AG09309 (cell line): ENCODE results near the gene LHX4.

Experiments
- DNase-seq: peaks from one replicate; pipeline ENCODE4 v3.0.0-alpha.2; 2010; ENCODE audit warnings: low read depth
- H3K4me3 ChIP-seq: 2 replicates; pipeline ENCODE4 v1.5.1; 2011; ENCODE audit warnings: mild to moderate bottlenecking, low read depth, low read length, moderate library complexity; ENCODE audit not compliant: control insufficient read depth
- CTCF ChIP-seq: IDR thresholded peaks from 2 replicates; pipeline ENCODE4 v1.5.1; 2011; ENCODE audit warnings: mild to moderate bottlenecking, low read depth, low read length, inconsistent platforms; ENCODE audit not compliant: insufficient read depth, control insufficient read depth; ENCODE audit errors: missing control alignments

Gene LHX4

GRCh38 chr1:180281490-180281889 lies 51.4 kb downstream of the LHX4 start:
- TF ChIP-seq CTCF: no peak
- H3K4me3 ChIP-seq: no peak overlapping the region
- DNase-seq: no peak

- no peak for TF ChIP-seq CTCF
- no peak for DNase-seq
- H3K4me3 ChIP-seq: no peak overlapping the region
Observed at GRCh38 chr1:180282401-180283044, 52.5 kb downstream of the LHX4 start.

GRCh38 chr1:180283098-180283497 lies 53.0 kb downstream of the LHX4 start:
- TF ChIP-seq CTCF: no peak
- no peak overlapping the region for H3K4me3 ChIP-seq
- DNase-seq: no peak

GRCh38 chr1:180286417-180286816 lies 56.4 kb downstream of the LHX4 start:
- TF ChIP-seq CTCF: no peak
- H3K4me3 ChIP-seq: no peak overlapping the region
- no peak for DNase-seq

- no peak overlapping the region for H3K4me3 ChIP-seq
- no peak for DNase-seq
- TF ChIP-seq CTCF: no peak
Observed at GRCh38 chr1:180287988-180288705, 58.1 kb downstream of the LHX4 start.

- no peak overlapping the region for H3K4me3 ChIP-seq
- no peak for DNase-seq
- TF ChIP-seq CTCF: no peak
Observed at GRCh38 chr1:180288940-180289339, 58.9 kb downstream of the LHX4 start.
